NT2/D1 (cell line): ENCODE results near the gene C19orf12.

ENCODE experiments used
- SUZ12 ChIP-seq: IDR thresholded peaks from 2 replicates; pipeline ENCODE4 v1.6.1; 2011; ENCODE audit not compliant: insufficient read length, insufficient read depth; ENCODE audit errors: extremely low read depth
- YY1 ChIP-seq: IDR thresholded peaks from 2 replicates; pipeline ENCODE4 v1.6.1; 2011; ENCODE audit not compliant: insufficient read length, insufficient read depth
- ZNF274 ChIP-seq: IDR thresholded peaks from 2 replicates; pipeline ENCODE4 v1.6.1; 2011; ENCODE audit warnings: mild to moderate bottlenecking, low read depth, low read length

DNA sequence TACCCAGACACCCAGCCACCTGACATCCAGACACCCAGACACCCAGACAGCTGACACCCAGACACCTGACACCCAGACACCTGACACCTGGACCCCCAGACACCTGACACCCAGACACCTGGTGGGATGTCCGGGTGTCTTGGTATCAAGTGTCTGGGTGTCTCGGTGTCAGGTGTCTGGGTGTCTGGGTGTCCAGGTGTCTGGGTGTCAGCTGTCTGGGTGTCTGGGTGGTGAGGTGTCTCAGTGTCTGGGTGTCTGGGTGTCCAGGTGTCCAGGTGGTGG lies 18.6 kb downstream of the C19orf12 start:
- TF ChIP-seq YY1: no peak
- no peak for TF ChIP-seq ZNF274
- TF ChIP-seq SUZ12: no peak
